Measurements from ENCODE around the gene SUN1. TPM values are rescaled to one million over a fixed set of nuclear protein-coding genes. Genes with fewer than 3 reads are reported as not detected.
"Not testable (repeated sequence)": the region's sequence is repeated elsewhere in the genome, so short reads cannot be mapped to it uniquely, and the experiment has no call there.

Gene SUN1
- total RNA-seq, 2 experiments from 2014 or later, result 67.8 to 74.4 TPM

DNA sequence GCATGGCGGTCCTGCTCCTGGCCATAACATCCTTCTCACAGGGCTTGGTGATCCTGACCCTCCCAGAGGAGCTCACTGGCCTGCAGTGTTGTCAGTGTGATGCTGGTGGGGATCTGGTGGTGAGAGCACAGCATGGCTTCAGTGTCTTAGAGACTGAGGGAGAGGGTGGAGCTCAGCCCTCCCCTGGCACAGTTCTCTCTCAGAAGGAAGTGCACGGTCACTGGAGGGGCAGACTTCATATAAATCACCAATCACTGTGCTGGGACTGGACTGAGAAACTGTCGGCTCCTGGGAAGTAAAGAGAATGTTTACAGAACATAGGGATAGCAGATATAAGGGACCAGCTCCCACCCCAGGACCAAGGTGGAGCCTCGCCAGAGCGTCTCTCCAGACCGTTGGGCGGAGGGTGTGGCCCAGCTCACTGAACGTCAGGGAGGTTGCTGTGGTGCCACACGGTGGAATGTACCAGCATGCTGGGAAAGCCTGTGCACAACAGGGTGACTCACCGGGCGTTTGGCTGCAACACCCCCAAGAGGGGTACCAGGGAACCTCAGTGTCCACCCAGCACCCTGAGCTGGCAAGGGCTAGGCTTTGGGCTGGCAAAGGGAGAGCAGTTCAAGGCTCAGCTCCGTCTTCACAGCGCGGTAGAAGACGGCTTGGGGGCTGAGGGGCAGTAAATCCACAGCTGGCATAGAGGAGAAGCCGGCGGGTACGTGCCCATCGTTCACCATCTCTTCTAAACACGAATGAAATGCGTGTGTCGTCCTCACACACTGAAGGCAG is 35.3 kb downstream of the SUN1 start:
- H3K9me3 Mint-ChIP-seq, result no peaks in the 10 kb centered on the region
- CTCF ChIA-PET, result no interaction called here
- H3K4me3 Mint-ChIP-seq, result no peak overlapping the region
- peaks cover 18% of the 10 kb centered on the region for H3K36me3 Mint-ChIP-seq (ENCODE audit: low read depth)
- H3K27ac Mint-ChIP-seq, result no peak overlapping the region
- no peak for DNase-seq
- peaks cover 18% of the 10 kb centered on the region for H3K4me1 Mint-ChIP-seq (ENCODE audit: low read depth)
- intact Hi-C loops (cut with micrococcal nuclease), result no loop called here
- H3K27me3 Mint-ChIP-seq (ENCODE audit: low read depth), result no peaks in the 10 kb centered on the region

DNA sequence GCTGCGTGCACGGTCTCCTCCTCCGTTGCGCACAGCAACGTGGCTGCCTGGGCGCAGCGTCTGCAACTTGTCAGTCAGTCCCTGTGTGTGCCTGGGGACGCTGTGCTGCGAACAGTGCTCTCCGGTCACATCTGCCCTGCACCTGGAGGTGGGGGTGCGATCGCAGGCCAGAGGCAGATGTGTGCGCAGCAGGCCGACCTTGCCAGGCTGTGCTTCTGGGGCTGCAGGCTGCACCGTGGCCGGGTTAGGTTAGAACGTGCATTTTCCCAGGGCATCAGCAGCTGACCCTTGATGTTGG is 35.9 kb downstream of the SUN1 start:
- Mint-ChIP-seq H3K4me1 (ENCODE audit: low read depth) (peaks cover 20% of the 10 kb centered on the region), H3K9me3 (no peaks in the 10 kb centered on the region), H3K4me3 (no peak overlapping the region), H3K27ac (no peak overlapping the region), H3K36me3 (ENCODE audit: low read depth) (peaks cover 23% of the 10 kb centered on the region), H3K27me3 (ENCODE audit: low read depth) (no peaks in the 10 kb centered on the region)
- intact Hi-C loops (cut with micrococcal nuclease), result no loop called here
- CTCF ChIA-PET, result no interaction called here
- DNase-seq, result no peak

DNA sequence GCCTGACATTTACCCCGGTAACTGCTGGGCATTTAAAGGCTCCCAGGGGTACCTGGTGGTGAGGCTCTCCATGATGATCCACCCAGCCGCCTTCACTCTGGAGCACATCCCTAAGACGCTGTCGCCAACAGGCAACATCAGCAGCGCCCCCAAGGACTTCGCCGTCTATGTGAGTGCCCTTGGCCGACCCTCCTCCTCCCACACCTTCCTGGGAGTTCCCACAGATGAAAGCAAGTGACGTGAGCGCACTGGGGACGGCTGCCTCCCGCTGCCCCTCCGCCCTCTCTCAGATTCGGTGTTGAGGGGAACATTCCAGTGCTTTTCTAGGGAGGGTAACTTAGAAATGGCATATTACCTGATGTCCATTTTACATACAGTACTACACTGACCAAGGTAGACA is 37.1 kb downstream of the SUN1 start:
- intact Hi-C loops (cut with micrococcal nuclease), result no loop called here
- no peak overlapping the region for H3K4me3 Mint-ChIP-seq
- peaks cover 30% of the 10 kb centered on the region for H3K36me3 Mint-ChIP-seq (ENCODE audit: low read depth)
- DNase-seq, result no peak
- H3K27ac Mint-ChIP-seq, result peak overlapping the region; percentile 46
- CTCF ChIA-PET, result interaction anchor here (0.7 to 2.0 kb wide), 2 partner anchors 83 to 337 kb away, joined by 9 to 10 read pairs; no protein-coding TSS in a partner anchor
- peaks cover 30% of the 10 kb centered on the region for H3K4me1 Mint-ChIP-seq (ENCODE audit: low read depth)
- no peaks in the 10 kb centered on the region for H3K27me3 Mint-ChIP-seq (ENCODE audit: low read depth)
- no peaks in the 10 kb centered on the region for H3K9me3 Mint-ChIP-seq

DNA sequence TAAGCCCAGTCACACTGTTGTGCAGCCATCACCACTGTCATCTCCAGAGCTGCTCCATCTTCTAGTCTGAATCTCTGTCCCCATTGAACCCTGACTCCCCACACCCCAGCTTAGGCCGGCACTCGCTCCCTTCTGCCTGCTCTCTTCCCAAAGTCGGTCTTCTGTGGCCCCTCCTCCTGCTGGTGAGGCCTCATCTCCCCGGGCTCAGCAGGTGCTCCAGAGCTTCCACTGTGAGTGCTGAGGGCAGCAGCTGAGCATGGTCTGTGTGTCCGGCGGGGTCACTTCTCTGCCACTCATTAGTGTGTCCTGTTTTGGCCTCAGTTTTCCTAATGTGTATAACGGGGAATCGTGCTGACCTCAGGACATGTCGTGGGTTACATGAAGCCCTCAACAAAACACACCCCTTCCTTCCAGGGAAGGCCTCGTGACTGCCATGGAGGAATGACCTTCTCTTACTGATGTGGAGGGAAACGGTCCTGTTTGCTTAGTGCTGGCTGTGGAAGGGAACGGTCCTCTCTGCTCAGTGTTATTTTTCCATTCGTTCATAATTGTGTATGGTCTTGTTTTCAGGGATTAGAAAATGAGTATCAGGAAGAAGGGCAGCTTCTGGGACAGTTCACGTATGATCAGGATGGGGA is 39.7 kb downstream of the SUN1 start:
- Mint-ChIP-seq H3K27me3 (ENCODE audit: low read depth) (no peaks in the 10 kb centered on the region), H3K9me3 (no peaks in the 10 kb centered on the region), H3K36me3 (ENCODE audit: low read depth) (peaks cover 23% of the 10 kb centered on the region), H3K27ac (no peak overlapping the region), H3K4me1 (ENCODE audit: low read depth) (peaks cover 30% of the 10 kb centered on the region), H3K4me3 (no peak overlapping the region)
- DNase-seq, result no peak
- intact Hi-C loops (cut with micrococcal nuclease), result loop anchor here (2.0 kb wide), 1 partner anchor 549 kb away; no protein-coding TSS in a partner anchor
- CTCF ChIA-PET, result interaction anchor here (0.9 to 2.6 kb wide), 8 partner anchors 11 to 550 kb away, joined by 3 to 9 read pairs (median 5); no protein-coding TSS in a partner anchor

DNA sequence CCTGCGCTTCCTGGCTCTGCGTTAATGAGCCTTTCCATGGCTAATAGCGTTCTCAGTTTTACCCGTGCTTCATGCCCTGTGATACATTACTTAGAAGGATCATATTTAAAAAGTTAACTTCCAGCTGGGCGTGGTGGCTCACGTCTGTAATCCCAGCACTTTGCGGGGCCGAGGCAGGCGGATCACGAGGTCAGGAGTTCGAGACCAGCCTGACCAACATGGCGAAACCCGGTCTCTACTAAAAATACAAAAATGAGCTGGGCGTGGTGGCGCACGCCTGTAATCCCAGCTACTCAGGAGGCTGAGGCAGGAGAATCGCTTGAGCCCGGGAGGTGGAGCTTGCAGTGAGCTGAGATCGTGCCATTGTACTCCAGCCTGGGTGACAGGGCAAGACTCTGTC is 40.4 kb downstream of the SUN1 start:
- intact Hi-C loops (cut with micrococcal nuclease), result loop anchor here (1.0 to 2.0 kb wide), 3 partner anchors 40 to 550 kb away; partner anchors contain the start of gene SUN1
- H3K9me3 Mint-ChIP-seq; H3K27me3 Mint-ChIP-seq (ENCODE audit: low read depth); DNase-seq; H3K4me3 Mint-ChIP-seq: not testable (repeated sequence)
- H3K36me3 Mint-ChIP-seq (ENCODE audit: low read depth), result peaks cover 23% of the 10 kb centered on the region
- CTCF ChIA-PET, result interaction anchor here (0.7 to 2.6 kb wide), 20 partner anchors 8 to 551 kb away, joined by 3 to 13 read pairs (median 5); no protein-coding TSS in a partner anchor
- peaks cover 30% of the 10 kb centered on the region for H3K4me1 Mint-ChIP-seq (ENCODE audit: low read depth)
- H3K27ac Mint-ChIP-seq, result peak overlapping the region; percentile 80

DNA sequence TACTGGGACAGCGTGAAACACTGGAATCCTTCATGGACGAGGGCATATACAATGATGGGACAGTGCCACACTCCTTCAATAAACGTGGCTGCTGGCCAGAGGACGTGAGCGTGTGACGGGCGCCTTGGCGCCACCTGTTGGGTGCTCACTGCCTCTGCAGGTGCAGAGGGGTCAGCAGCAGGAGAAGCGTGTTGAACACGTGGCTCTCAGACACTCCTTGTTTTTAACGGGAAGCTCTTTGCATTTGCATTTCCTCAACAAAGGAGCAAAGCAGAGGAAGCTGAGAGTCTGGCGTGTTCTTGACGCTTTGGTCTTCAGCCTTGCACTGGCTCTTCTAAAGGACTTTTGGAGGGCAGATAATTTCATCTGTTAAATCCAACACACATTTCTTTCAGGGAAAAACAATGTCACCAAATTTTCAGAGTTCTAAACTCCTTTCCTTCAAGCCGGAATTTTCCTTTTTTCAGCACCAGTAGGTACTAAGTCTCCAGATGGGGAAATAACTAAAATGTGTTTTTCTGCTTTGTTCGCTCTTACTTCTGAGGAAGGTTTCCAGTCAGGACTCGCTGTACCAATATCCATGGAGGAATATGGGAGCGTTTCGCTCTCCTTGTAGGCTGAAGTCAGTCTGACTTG is 41.2 kb downstream of the SUN1 start:
- Mint-ChIP-seq H3K4me1 (ENCODE audit: low read depth) (peaks cover 36% of the 10 kb centered on the region), H3K27ac (peak overlapping the region; percentile 80), H3K27me3 (ENCODE audit: low read depth) (no peaks in the 10 kb centered on the region), H3K4me3 (no peak overlapping the region), H3K36me3 (ENCODE audit: low read depth) (peaks cover 23% of the 10 kb centered on the region), H3K9me3 (no peaks in the 10 kb centered on the region)
- peak; percentile 77 for DNase-seq
- CTCF ChIA-PET, result interaction anchor here (0.6 to 2.6 kb wide), 24 partner anchors 9 to 554 kb away, joined by 3 to 13 read pairs (median 4); no protein-coding TSS in a partner anchor
- intact Hi-C loops (cut with micrococcal nuclease), result loop anchor here (1.0 to 2.0 kb wide), 3 partner anchors 41 to 551 kb away; partner anchors contain the start of gene SUN1

DNA sequence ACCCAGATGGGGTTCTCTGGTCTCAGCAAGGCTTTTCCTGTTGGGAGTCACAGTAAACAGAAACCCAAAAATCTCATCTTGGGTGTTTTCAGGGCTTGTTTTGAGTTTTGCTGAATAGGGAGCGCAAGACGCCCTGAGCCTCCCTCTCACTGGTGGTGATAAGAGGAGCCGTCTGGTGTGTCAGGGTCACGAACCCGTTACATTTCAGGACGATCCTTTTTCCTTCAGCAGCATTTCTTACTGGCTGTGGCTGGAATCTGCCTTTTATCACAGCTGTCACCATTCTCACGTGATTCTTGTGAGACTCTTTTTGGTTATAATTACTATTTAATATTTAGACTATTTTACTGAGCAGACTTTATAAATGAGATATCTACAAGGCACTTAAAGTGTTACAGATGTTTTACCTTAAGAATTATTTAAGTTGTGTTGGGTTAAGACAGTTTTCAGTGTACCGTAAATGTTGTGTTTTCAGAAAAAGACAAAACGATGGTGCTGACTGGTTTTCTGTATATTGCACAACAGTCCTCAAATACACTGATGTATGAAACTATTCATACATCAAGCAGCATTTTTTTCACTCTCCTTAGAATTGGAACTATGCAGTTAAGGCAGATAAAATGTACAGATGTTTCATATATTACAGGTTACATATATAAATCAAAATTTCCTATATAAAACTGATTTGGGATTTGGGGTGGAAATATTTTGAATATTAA is 41.9 kb downstream of the SUN1 start:
- Mint-ChIP-seq H3K4me3 (no peak overlapping the region), H3K27me3 (ENCODE audit: low read depth) (no peaks in the 10 kb centered on the region), H3K4me1 (ENCODE audit: low read depth) (peaks cover 39% of the 10 kb centered on the region), H3K9me3 (no peaks in the 10 kb centered on the region), H3K27ac (peak overlapping the region; percentile 80), H3K36me3 (ENCODE audit: low read depth) (peaks cover 23% of the 10 kb centered on the region)
- DNase-seq, result no peak
- CTCF ChIA-PET, result interaction anchor here (0.6 to 2.6 kb wide), 13 partner anchors 9 to 555 kb away, joined by 3 to 13 read pairs (median 4); no protein-coding TSS in a partner anchor
- intact Hi-C loops (cut with micrococcal nuclease), result no loop called here

DNA sequence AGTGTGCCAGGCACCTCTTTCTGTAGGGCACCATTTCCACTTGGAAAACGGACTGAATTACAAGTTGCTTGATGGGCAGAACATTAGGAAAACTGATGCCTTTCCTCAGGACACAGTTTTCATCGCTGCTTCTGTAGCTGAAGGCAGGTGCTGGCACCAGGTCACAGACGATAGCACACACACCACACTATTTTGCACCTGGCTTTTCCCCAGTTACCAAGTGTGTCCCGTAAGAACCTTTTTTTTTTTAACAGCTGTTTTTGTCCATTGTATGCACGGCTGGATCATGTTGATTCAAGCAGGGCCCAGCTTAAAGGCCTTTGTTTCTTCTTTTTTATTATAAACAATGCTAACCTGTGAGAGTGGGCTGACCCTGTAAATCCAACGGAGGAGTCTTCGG is 42.8 kb downstream of the SUN1 start:
- Mint-ChIP-seq H3K27me3 (ENCODE audit: low read depth) (no peaks in the 10 kb centered on the region), H3K27ac (peak overlapping the region; percentile 41), H3K4me1 (ENCODE audit: low read depth) (peaks cover 41% of the 10 kb centered on the region), H3K36me3 (ENCODE audit: low read depth) (peaks cover 21% of the 10 kb centered on the region), H3K4me3 (no peak overlapping the region), H3K9me3 (no peaks in the 10 kb centered on the region)
- intact Hi-C loops (cut with micrococcal nuclease), result loop anchor here (5.0 kb wide), 1 partner anchor 287 kb away; the partner anchor contains the start of gene ZFAND2A
- CTCF ChIA-PET, result interaction anchor here (1.2 to 2.6 kb wide), 2 partner anchors 17 to 43 kb away, joined by 4 to 9 read pairs; partner anchors contain the start of gene SUN1
- no peak for DNase-seq

DNA sequence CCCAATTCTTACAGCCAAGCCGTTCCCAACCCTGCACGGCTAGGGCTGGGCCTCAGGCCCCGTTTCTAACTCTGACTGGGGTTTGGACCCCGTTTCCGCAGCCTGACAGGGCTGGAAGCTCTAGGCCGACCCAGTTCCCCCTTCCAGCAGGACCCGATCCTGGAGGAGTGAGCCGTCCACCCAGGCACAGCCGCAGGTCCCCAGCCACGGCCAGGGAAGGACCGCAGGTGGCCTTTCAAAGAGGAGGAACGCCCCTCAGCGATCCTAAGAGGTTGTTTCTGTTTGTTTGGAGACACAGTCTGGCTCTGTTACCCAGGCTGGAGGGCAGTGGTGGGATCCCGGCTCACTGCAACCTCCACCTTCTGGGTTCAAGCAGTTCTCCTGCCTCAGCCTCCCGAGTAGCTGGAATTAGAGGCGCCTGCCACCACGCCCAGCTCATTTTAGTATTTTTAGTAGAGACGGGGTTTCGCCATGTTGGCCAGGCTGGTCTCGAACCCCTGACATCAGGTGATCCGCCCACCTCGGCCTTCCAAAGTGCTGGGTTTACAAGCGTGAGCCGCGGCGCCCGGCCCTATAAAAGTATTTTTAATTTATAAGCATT is 43.3 kb downstream of the SUN1 start:
- peak overlapping the region; percentile 12 for H3K4me3 Mint-ChIP-seq
- DNase-seq, result no peak
- peak overlapping the region; percentile 63 for H3K27ac Mint-ChIP-seq
- intact Hi-C loops (cut with micrococcal nuclease), result loop anchor here (1.0 to 5.0 kb wide), 7 partner anchors 44 to 513 kb away; partner anchors contain the start of genes COX19 and ZFAND2A
- CTCF ChIA-PET, result interaction anchor here (1.0 to 1.2 kb wide), 2 partner anchors 44 to 58 kb away, joined by 3 to 4 read pairs; partner anchors contain the start of gene SUN1
- peaks cover 19% of the 10 kb centered on the region for H3K36me3 Mint-ChIP-seq (ENCODE audit: low read depth)
- H3K9me3 Mint-ChIP-seq, result no peaks in the 10 kb centered on the region
- H3K4me1 Mint-ChIP-seq (ENCODE audit: low read depth), result peaks cover 43% of the 10 kb centered on the region
- H3K27me3 Mint-ChIP-seq (ENCODE audit: low read depth), result no peaks in the 10 kb centered on the region

DNA sequence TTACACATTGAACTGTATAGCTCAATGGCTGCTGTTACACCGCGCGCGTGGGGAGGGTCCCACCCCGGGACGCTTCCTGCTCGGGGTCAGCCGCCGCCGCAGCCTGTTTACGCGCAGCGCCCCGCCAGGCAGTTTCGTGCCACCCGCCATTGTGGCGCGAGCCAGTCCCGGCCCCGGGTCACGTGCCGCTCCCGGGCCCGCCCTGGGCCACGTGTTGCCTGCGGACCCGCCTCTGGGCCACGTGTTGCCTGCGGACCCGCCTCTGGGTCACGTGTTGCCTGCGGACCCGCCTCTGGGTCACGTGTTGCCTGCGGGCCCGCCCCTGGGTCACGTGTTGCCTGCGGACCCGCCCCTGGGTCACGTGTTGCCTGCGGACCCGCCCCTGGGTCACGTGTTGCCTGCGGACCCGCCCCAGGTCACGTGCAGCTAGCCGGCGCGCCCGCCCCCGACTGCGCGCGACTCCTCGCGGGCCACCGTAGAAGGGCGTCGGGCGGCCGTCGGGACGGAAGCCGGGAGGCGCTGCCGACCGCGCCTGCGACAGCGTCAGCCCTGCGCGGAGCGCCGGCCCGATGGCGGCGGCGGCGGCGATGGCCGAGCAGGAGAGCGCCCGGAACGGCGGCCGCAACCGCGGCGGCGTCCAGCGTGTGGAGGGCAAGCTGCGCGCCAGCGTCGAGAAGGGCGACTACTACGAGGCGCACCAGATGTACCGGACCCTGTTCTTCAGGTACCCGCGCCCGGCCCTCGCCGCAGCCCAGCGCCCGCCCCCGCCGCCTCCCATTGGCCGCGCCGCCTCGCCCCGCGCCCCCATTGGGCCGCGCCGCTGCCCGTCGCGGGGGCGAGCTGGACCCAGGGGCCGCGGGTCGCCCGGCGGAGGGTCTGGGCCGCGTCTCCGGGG is 44.0 kb downstream of the SUN1 start, which contains the start of gene GET4:
Gene GET4, plus strand, starts transcription at position 478 of the 895 bp plus-strand sequence. Its CDS starts 92 bp downstream, at position 570.
- Mint-ChIP-seq H3K4me3 (peak within 1 kb of the TSS; percentile 96), H3K27me3 (ENCODE audit: low read depth) (no peaks in the 10 kb centered on the region), H3K27ac (peak within 1 kb of the TSS; percentile 82), H3K36me3 (ENCODE audit: low read depth) (peaks cover 16% of the 10 kb centered on the region), H3K4me1 (ENCODE audit: low read depth) (peaks cover 41% of the 10 kb centered on the region), H3K9me3 (no peaks in the 10 kb centered on the region)
- CTCF ChIA-PET, result interaction anchor here (1.0 to 1.2 kb wide), 2 partner anchors 45 to 59 kb away, joined by 3 to 4 read pairs; partner anchors contain the start of gene SUN1
- DNase-seq, result peak; percentile 97
- intact Hi-C loops (cut with micrococcal nuclease), result loop anchor here (1.0 to 5.0 kb wide), 7 partner anchors 45 to 514 kb away; partner anchors contain the start of genes COX19 and ZFAND2A
